MCF 10A (cell line): Measurements from ENCODE around the gene KCTD19. TPM values are rescaled to one million over a fixed set of nuclear protein-coding genes. Genes with fewer than 3 reads are reported as not detected.
"Not testable (repeated sequence)": the region's sequence is repeated elsewhere in the genome, so short reads cannot be mapped to it uniquely, and the experiment has no call there.

Source experiments
- BruUV-seq: library from RNA; stranded (reverse); fragments of 400-500 nt; replicated peaks from 2 replicates; lab custom pipeline; 2021; lab: Mats Ljungman, UMichigan
- CTCF ChIA-PET: fragments of 300-600 bp; sonication (Branson Sonifier 250); formaldehyde crosslinking; extraction: SDS; loops from one replicate; lab custom pipeline; 2021; ENCODE audit warnings: antibody characterized with exemption, inconsistent platforms; lab: Yijun Ruan, JAX
- POLR2A ChIA-PET: fragments of 300-600, 350-650 bp; sonication (Branson Sonifier 250); formaldehyde crosslinking; extraction: SDS; loops from one replicate; lab custom pipeline; 2020; ENCODE audit warnings: antibody characterized with exemption, inconsistent platforms; lab: Yijun Ruan, JAX
- DNase-seq: peaks from one replicate; pipeline ENCODE4 v3.0.0-alpha.2; 2018; ENCODE audit not compliant: unreplicated experiment
- H3K27ac Mint-ChIP-seq: one replicate; pipeline ENCODE4 v1.8.0; 2022; ENCODE audit warnings: mild to moderate bottlenecking, low read depth, mixed read lengths; ENCODE audit not compliant: unreplicated experiment
- H3K27me3 Mint-ChIP-seq: one replicate; pipeline ENCODE4 v1.8.0; 2022; ENCODE audit warnings: mixed read lengths; ENCODE audit not compliant: insufficient read depth, unreplicated experiment
- H3K36me3 Mint-ChIP-seq: one replicate; pipeline ENCODE4 v1.8.0; 2022; ENCODE audit warnings: mild to moderate bottlenecking, moderate library complexity, mixed read lengths; ENCODE audit not compliant: insufficient read depth, unreplicated experiment
- H3K4me1 Mint-ChIP-seq: one replicate; pipeline ENCODE4 v1.8.0; 2022; ENCODE audit warnings: mixed read lengths; ENCODE audit not compliant: insufficient read depth, unreplicated experiment
- H3K4me3 Mint-ChIP-seq: one replicate; pipeline ENCODE4 v1.8.0; 2022; ENCODE audit warnings: mild to moderate bottlenecking, moderate library complexity, mixed read lengths; ENCODE audit not compliant: unreplicated experiment
- H3K9me3 Mint-ChIP-seq: one replicate; pipeline ENCODE4 v1.8.0; 2022; ENCODE audit warnings: mixed read lengths; ENCODE audit not compliant: unreplicated experiment
- intact Hi-C: fragments of 100-400 bp; cut with micrococcal nuclease; formaldehyde crosslinking; loops from 2 replicates; pipeline ENCODE4 v1.14.1; 2022
- total RNA-seq: library from RNA; stranded (reverse); gene quantifications from 2 replicates; pipeline ENCODE4 v1.2.3, GENCODE V29; 2022
- TF ChIP-seq, protein P1 (sequence below): fragments of 200-600 bp; IDR thresholded peaks from one replicate; pipeline ENCODE4 v1.8.0; 2022; ENCODE audit warnings: antibody characterized with exemption, mild to moderate bottlenecking; ENCODE audit not compliant: unreplicated experiment

Gene KCTD19
- total RNA-seq, 1 experiment from 2014 or later = not detected

DNA sequence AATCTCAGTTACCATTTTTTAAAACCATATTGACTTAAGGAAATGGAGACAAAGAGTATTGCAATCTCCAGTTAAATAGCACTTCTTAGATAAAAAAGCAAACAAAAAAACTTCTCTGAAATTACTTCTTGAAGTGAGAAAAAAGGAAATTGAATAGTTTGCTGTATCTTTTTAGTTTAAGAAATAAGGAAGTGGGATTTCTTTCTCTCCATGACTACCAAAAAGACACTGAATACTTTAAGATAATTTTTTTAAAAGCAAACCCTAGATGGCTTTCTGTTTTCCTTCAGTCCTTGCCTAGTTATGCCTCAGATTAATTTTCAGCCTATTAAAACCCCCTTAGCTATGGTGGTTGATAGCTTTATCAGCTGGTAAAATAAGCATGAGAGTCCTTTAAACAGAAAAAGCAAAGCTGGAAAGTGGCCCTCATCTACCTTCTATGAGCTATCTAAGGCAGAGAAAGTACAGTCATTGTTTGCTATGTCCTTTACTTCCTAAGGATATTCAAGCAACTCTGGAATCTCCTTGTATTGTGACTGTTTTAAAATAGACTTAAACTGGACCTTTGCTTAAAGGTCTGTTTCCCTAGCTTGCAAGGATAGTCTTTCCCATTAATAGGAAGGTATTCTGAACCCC, 38.2 kb upstream of the KCTD19 start:
- intact Hi-C loops = no loop called here

DNA sequence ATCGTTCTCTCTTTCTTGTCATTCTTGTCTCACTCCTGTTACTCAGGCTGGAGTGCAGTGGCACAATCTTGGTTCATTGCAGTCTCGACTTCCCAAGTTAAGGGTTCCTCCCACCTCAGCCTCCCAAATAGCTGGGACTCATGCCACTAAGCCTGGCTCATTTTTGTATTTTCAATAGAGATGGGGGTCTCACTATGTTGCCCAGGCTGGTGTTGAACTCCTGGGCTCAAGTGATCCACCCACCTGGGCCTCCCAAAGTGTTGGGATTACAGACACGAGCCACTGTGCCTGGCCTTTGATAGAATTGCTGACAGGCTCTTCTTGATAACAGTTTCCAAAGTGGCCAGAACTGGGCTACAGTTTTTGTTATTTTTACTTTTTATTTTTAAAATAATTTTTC, 34.5 kb upstream of the KCTD19 start:
- Mint-ChIP-seq H3K4me3 (no peak overlapping the region), H3K4me1 (no peaks in the 10 kb centered on the region), H3K27me3 (peaks cover 48% of the 10 kb centered on the region), H3K36me3 (no peaks in the 10 kb centered on the region), H3K27ac (no peak overlapping the region), H3K9me3 (no peaks in the 10 kb centered on the region)
- CTCF ChIA-PET = no interaction called here
- POLR2A ChIA-PET = no interaction called here
- BruUV-seq = no TSS peak
- intact Hi-C loops = no loop called here
- TF ChIP-seq, protein P1, sequence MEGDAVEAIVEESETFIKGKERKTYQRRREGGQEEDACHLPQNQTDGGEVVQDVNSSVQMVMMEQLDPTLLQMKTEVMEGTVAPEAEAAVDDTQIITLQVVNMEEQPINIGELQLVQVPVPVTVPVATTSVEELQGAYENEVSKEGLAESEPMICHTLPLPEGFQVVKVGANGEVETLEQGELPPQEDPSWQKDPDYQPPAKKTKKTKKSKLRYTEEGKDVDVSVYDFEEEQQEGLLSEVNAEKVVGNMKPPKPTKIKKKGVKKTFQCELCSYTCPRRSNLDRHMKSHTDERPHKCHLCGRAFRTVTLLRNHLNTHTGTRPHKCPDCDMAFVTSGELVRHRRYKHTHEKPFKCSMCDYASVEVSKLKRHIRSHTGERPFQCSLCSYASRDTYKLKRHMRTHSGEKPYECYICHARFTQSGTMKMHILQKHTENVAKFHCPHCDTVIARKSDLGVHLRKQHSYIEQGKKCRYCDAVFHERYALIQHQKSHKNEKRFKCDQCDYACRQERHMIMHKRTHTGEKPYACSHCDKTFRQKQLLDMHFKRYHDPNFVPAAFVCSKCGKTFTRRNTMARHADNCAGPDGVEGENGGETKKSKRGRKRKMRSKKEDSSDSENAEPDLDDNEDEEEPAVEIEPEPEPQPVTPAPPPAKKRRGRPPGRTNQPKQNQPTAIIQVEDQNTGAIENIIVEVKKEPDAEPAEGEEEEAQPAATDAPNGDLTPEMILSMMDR = no peak
- no peak for DNase-seq

More for the DNA sequence above, 38.2 kb upstream of the KCTD19 start:
- H3K4me1 Mint-ChIP-seq = no peaks in the 10 kb centered on the region
- no peaks in the 10 kb centered on the region for H3K36me3 Mint-ChIP-seq
- ChIA-PET CTCF (no interaction called here), POLR2A (no interaction called here)
- H3K9me3 Mint-ChIP-seq = no peaks in the 10 kb centered on the region
- DNase-seq = no peak
- no TSS peak for BruUV-seq
- H3K27ac Mint-ChIP-seq = no peak overlapping the region
- no peak overlapping the region for H3K4me3 Mint-ChIP-seq
- H3K27me3 Mint-ChIP-seq = peaks cover 36% of the 10 kb centered on the region
- TF ChIP-seq, protein P1 = no peak

DNA sequence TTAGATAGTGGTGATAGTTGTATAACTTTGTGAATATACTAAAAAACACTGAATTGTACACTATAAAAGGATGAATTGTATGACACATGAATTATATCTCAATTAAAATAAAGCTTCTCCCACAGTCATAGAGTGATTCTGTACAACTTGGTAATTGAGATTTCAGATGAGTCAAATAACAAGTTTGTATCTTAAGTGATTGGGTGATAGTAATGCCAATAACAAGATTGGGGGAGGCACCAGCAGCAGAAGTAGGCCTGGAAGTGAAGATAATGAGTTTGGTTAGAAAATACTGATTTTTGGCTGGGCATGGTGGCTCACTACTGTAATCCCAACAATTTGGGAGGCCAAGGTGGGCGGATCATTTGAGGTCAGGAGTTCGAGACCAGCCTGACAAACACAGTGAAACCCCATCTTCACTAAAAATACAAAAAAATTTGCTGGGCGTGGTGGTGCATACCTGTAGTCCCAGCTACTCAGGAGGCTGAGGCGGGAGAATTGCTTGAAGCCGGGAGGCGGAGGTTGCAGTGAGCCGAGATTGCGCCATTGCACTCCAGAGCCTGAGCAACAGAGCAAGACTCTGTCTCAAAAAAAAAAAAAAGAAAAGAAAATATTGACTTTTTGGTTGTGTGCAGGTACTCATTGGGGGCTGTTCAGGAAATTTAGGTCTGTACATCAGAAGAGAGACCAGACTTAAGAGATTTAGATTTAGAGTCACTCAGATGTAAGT, 33.2 kb upstream of the KCTD19 start:
- peaks cover 43% of the 10 kb centered on the region for H3K27me3 Mint-ChIP-seq
- H3K27ac Mint-ChIP-seq, H3K36me3 Mint-ChIP-seq, DNase-seq, H3K4me1 Mint-ChIP-seq, H3K4me3 Mint-ChIP-seq, BruUV-seq, POLR2A ChIA-PET, H3K9me3 Mint-ChIP-seq, intact Hi-C loops: not testable (repeated sequence)
- CTCF ChIA-PET = interaction anchor here (1.0 kb wide), 1 partner anchor 13 kb away, joined by 3 read pairs; no protein-coding TSS in a partner anchor

DNA sequence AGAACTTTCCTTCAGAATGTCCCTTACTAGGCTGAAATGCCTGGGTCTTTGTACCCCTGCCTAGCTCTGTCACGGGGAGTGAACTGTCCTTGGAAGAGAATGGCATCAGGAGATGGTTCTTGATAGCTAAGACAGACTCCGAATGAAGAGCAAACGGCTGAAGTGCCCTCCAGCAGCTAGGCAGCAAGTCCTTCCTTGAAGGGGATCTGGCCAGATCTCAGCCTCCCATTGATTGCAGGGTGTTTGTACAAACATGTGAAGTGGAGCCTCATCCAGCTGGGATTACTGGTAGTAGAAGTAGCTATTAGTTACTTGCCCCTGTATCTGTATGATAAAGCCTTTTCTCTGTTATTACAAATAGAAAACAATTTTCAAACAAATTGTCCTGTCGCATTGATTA, 31.0 kb upstream of the KCTD19 start:
- intact Hi-C loops = no loop called here
- H3K4me3 Mint-ChIP-seq = no peak overlapping the region
- H3K36me3 Mint-ChIP-seq = no peaks in the 10 kb centered on the region
- no peak for DNase-seq
- peaks cover 36% of the 10 kb centered on the region for H3K27me3 Mint-ChIP-seq
- no peaks in the 10 kb centered on the region for H3K9me3 Mint-ChIP-seq
- CTCF ChIA-PET = interaction anchor here (0.5 to 1.2 kb wide), 2 partner anchors 90 to 97 kb away, joined by 3 to 4 read pairs; no protein-coding TSS in a partner anchor
- TF ChIP-seq, protein P1 = no peak
- POLR2A ChIA-PET = interaction anchor here (0.6 kb wide), 1 partner anchor 19 kb away, joined by 5 read pairs; no protein-coding TSS in a partner anchor
- no peaks in the 10 kb centered on the region for H3K4me1 Mint-ChIP-seq
- no TSS peak for BruUV-seq
- no peak overlapping the region for H3K27ac Mint-ChIP-seq
